ENCODE data around the gene USP7.
"Not testable (repeated sequence)": the region's sequence is repeated elsewhere in the genome, so short reads cannot be mapped to it uniquely, and the experiment has no call there.

DNA sequence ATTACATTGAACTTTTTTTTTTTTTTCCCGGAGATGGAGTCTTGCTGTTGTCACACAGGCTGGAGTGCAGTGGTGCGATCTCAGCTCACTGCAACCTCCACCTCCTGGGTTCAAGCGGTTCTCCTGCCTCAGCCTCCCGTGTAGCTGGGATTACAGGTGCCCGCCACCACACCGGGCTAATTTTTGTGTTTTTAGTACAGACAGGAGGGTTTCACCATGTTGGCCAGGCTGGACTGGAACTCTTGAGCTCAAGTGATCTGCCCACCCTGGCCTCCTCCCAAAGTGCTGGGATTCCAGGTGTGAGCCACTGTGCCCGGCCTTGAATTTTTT lies 89.9 kb downstream of the USP7 start:
- TF ChIP-seq, protein P1, sequence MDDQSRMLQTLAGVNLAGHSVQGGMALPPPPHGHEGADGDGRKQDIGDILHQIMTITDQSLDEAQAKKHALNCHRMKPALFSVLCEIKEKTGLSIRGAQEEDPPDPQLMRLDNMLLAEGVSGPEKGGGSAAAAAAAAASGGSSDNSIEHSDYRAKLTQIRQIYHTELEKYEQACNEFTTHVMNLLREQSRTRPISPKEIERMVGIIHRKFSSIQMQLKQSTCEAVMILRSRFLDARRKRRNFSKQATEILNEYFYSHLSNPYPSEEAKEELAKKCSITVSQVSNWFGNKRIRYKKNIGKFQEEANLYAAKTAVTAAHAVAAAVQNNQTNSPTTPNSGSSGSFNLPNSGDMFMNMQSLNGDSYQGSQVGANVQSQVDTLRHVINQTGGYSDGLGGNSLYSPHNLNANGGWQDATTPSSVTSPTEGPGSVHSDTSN (IDR thresholded peaks at IDR 0.05) = not testable (repeated sequence)
- TF ChIP-seq, protein P2, sequence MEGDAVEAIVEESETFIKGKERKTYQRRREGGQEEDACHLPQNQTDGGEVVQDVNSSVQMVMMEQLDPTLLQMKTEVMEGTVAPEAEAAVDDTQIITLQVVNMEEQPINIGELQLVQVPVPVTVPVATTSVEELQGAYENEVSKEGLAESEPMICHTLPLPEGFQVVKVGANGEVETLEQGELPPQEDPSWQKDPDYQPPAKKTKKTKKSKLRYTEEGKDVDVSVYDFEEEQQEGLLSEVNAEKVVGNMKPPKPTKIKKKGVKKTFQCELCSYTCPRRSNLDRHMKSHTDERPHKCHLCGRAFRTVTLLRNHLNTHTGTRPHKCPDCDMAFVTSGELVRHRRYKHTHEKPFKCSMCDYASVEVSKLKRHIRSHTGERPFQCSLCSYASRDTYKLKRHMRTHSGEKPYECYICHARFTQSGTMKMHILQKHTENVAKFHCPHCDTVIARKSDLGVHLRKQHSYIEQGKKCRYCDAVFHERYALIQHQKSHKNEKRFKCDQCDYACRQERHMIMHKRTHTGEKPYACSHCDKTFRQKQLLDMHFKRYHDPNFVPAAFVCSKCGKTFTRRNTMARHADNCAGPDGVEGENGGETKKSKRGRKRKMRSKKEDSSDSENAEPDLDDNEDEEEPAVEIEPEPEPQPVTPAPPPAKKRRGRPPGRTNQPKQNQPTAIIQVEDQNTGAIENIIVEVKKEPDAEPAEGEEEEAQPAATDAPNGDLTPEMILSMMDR (IDR thresholded peaks at IDR 0.05) = not testable (repeated sequence)
- TF ChIP-seq, protein P3, sequence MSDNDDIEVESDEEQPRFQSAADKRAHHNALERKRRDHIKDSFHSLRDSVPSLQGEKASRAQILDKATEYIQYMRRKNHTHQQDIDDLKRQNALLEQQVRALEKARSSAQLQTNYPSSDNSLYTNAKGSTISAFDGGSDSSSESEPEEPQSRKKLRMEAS (IDR thresholded peaks at IDR 0.05) = not testable (repeated sequence)
- TF ChIP-seq CBX8 (IDR thresholded peaks at IDR 0.05); POLR2A (IDR thresholded peaks at IDR 0.05; ENCODE audit: low read length): not testable (repeated sequence)

All from A549 (cell line).